Neural progenitor cell (in vitro differentiated cells): Measurements from ENCODE around the gene TICRR. TPM values are rescaled to one million over a fixed set of nuclear protein-coding genes. Genes with fewer than 3 reads are reported as not detected.

Experiments
- DNase-seq: peaks from one replicate; pipeline ENCODE4 v3.0.0-alpha.2; 2016; ENCODE audit warnings: low spot score
- H2AFZ ChIP-seq: fragments of 200-600 bp; sonication (generic); replicated peaks from 2 replicates; pipeline ENCODE4 v1.6.1; 2016; ENCODE audit warnings: antibody characterized with exemption
- H3F3A ChIP-seq: fragments of 200-600 bp; sonication (generic); 2 replicates; pipeline ENCODE4 v1.6.1; 2016; ENCODE audit warnings: antibody characterized with exemption, low read depth
- H3K27ac ChIP-seq: fragments of 200-600 bp; sonication (generic); 2 replicates; pipeline ENCODE4 v1.5.1; 2016; ENCODE audit warnings: mild to moderate bottlenecking
- H3K27me3 ChIP-seq: fragments of 200-600 bp; sonication (generic); 2 replicates; pipeline ENCODE4 v1.6.1; 2016; ENCODE audit warnings: mild to moderate bottlenecking, moderate library complexity
- H3K36me3 ChIP-seq: fragments of 200-600 bp; sonication (generic); 2 replicates; pipeline ENCODE4 v1.5.1; 2016
- H3K4me1 ChIP-seq: fragments of 200-600 bp; sonication (generic); 2 replicates; pipeline ENCODE4 v1.6.1; 2016; ENCODE audit warnings: mixed run types
- H3K4me2 ChIP-seq: fragments of 200-600 bp; sonication (generic); 2 replicates; pipeline ENCODE4 v1.6.1; 2016
- H3K4me3 ChIP-seq: fragments of 200-600 bp; sonication (generic); 2 replicates; pipeline ENCODE4 v1.5.1; 2016
- H3K79me2 ChIP-seq: fragments of 200-600 bp; sonication (generic); 2 replicates; pipeline ENCODE4 v1.6.1; 2016; ENCODE audit warnings: low read depth
- H3K9ac ChIP-seq: fragments of 200-600 bp; sonication (generic); 2 replicates; pipeline ENCODE4 v1.6.1; 2016
- H3K9me3 ChIP-seq: fragments of 200-600 bp; sonication (generic); 2 replicates; pipeline ENCODE4 v1.5.1; 2016; ENCODE audit warnings: low read depth
- H4K20me1 ChIP-seq: fragments of 200-600 bp; sonication (generic); 2 replicates; pipeline ENCODE4 v1.6.1; 2016; ENCODE audit warnings: low read depth
- H3K27ac Mint-ChIP-seq: 3 replicates; pipeline ENCODE4 v1.8.0; 2021; ENCODE audit warnings: mixed read lengths
- H3K27me3 Mint-ChIP-seq: 2 replicates; pipeline ENCODE4 v1.8.0; 2022; ENCODE audit warnings: low read depth, mild to moderate bottlenecking, inconsistent platforms, moderate library complexity, mixed read lengths; ENCODE audit not compliant: insufficient read depth
- H3K36me3 Mint-ChIP-seq: 3 replicates; pipeline ENCODE4 v1.8.0; 2021; ENCODE audit warnings: mixed read lengths
- H3K4me1 Mint-ChIP-seq: 3 replicates; pipeline ENCODE4 v1.8.0; 2021; ENCODE audit warnings: mixed read lengths
- H3K4me3 Mint-ChIP-seq: 3 replicates; pipeline ENCODE4 v1.8.0; 2021; ENCODE audit warnings: mild to moderate bottlenecking, moderate library complexity, mixed read lengths
- H3K9me3 Mint-ChIP-seq: 3 replicates; pipeline ENCODE4 v1.8.0; 2020; ENCODE audit warnings: mixed read lengths
- CTCF ChIP-seq: fragments of 200-600 bp; sonication (generic); IDR thresholded peaks from 2 replicates; pipeline ENCODE4 v1.5.1; 2017; ENCODE audit warnings: antibody characterized with exemption, mild to moderate bottlenecking
- EZH2 ChIP-seq: fragments of 200-600 bp; sonication (generic); IDR thresholded peaks from 2 replicates; pipeline ENCODE4 v1.6.1; 2017; ENCODE audit warnings: antibody characterized with exemption, mild to moderate bottlenecking, moderate library complexity
- EZH2phosphoT487 ChIP-seq: fragments of 200-600 bp; sonication (generic); IDR thresholded peaks from 2 replicates; pipeline ENCODE4 v1.6.1; 2017; ENCODE audit warnings: antibody characterized with exemption
- total RNA-seq: library from RNA; depleted of rRNA; stranded (reverse); fragments of >200 nt; gene quantifications from 2 replicates; pipeline ENCODE4 v1.2.3, GENCODE V29; 2015; ENCODE audit warnings: low replicate concordance

Gene TICRR
- total RNA-seq, 1 donor from 2014 or later = 19.6 TPM

DNA sequence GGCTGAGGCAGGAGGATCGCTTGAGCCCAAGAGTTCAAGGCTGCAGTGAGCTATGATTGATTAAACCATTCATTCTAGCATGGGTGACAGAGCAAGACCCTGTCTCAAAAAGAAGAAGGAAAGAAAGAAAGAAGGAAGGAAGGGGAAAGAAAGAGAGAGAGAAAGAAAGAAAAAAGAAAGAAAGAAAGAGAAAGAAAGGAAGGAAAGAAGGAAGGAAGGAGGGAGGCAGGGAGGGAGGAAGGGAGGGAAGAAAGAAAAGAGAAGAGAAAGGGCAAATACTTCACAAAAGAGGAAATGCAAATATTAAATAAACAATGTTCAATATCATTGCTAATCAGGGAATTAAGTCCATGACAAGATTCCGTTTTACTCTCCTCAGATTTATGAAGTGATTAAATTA lies 84.0 kb downstream of the TICRR start:
- Mint-ChIP-seq H3K27ac (no peak overlapping the region), H3K4me3 (no peak overlapping the region), H3K36me3 (peaks cover 3% of the 10 kb centered on the region), H3K27me3 (peaks cover 26% of the 10 kb centered on the region), H3K4me1 (peaks cover 11% of the 10 kb centered on the region), H3K9me3 (no peaks in the 10 kb centered on the region)
- Histone ChIP-seq H3F3A (peaks cover 13% of the 10 kb centered on the region), H3K9me3 (no peaks in the 10 kb centered on the region), H4K20me1 (no peaks in the 10 kb centered on the region), H3K4me1 (peaks cover 2% of the 10 kb centered on the region), H3K4me2 (no peak overlapping the region), H3K79me2 (peaks cover 6% of the 10 kb centered on the region), H3K27ac (no peak overlapping the region), H3K4me3 (no peak overlapping the region), H3K9ac (no peak overlapping the region), H2AFZ (no peak overlapping the region), H3K27me3 (peaks cover 31% of the 10 kb centered on the region), H3K36me3 (no peaks in the 10 kb centered on the region)
- DNase-seq = no peak
- TF ChIP-seq EZH2 (no peak), EZH2phosphoT487 (no peak), CTCF (no peak)

GRCh38 chr15:89660556-89660955 lies 85.3 kb downstream of the TICRR start:
- DNase-seq = no peak
- H3K79me2 ChIP-seq = no peaks in the 10 kb centered on the region
- H3K9me3 ChIP-seq = no peaks in the 10 kb centered on the region
- TF ChIP-seq EZH2 = no peak
- no peak for TF ChIP-seq EZH2phosphoT487
- TF ChIP-seq CTCF = no peak
- peaks cover 21% of the 10 kb centered on the region for H3F3A ChIP-seq
- H3K4me2 ChIP-seq = no peak overlapping the region
- H3K36me3 ChIP-seq = no peaks in the 10 kb centered on the region
- H3K4me1 ChIP-seq = peaks cover 7% of the 10 kb centered on the region
- no peak overlapping the region for H3K27ac ChIP-seq
- Mint-ChIP-seq H3K4me3 (no peak overlapping the region), H3K36me3 (no peaks in the 10 kb centered on the region), H3K9me3 (no peaks in the 10 kb centered on the region), H3K27me3 (peaks cover 27% of the 10 kb centered on the region), H3K27ac (no peak overlapping the region), H3K4me1 (peaks cover 13% of the 10 kb centered on the region)
- no peak overlapping the region for H2AFZ ChIP-seq
- peaks cover 44% of the 10 kb centered on the region for H3K27me3 ChIP-seq
- no peaks in the 10 kb centered on the region for H4K20me1 ChIP-seq
- H3K9ac ChIP-seq = no peak overlapping the region
- no peak overlapping the region for H3K4me3 ChIP-seq

GRCh38 chr15:89662893-89663626 lies 87.8 kb downstream of the TICRR start:
- H3K4me1 ChIP-seq = peaks cover 13% of the 10 kb centered on the region
- no peaks in the 10 kb centered on the region for H3K79me2 ChIP-seq
- Mint-ChIP-seq H3K27me3 (peaks cover 25% of the 10 kb centered on the region), H3K36me3 (no peaks in the 10 kb centered on the region), H3K27ac (no peak overlapping the region), H3K4me3 (no peak overlapping the region), H3K4me1 (peaks cover 10% of the 10 kb centered on the region), H3K9me3 (no peaks in the 10 kb centered on the region)
- DNase-seq = no peak
- no peaks in the 10 kb centered on the region for H3K36me3 ChIP-seq
- no peak overlapping the region for H2AFZ ChIP-seq
- no peak overlapping the region for H3K4me3 ChIP-seq
- no peak overlapping the region for H3K9ac ChIP-seq
- H3K27me3 ChIP-seq = peaks cover 49% of the 10 kb centered on the region
- no peak overlapping the region for H3K27ac ChIP-seq
- no peaks in the 10 kb centered on the region for H4K20me1 ChIP-seq
- peaks cover 18% of the 10 kb centered on the region for H3F3A ChIP-seq
- no peaks in the 10 kb centered on the region for H3K9me3 ChIP-seq
- no peak for TF ChIP-seq CTCF
- no peak for TF ChIP-seq EZH2
- TF ChIP-seq EZH2phosphoT487 = no peak
- H3K4me2 ChIP-seq = no peak overlapping the region
